ENCODE data around the gene RGR.

DNA sequence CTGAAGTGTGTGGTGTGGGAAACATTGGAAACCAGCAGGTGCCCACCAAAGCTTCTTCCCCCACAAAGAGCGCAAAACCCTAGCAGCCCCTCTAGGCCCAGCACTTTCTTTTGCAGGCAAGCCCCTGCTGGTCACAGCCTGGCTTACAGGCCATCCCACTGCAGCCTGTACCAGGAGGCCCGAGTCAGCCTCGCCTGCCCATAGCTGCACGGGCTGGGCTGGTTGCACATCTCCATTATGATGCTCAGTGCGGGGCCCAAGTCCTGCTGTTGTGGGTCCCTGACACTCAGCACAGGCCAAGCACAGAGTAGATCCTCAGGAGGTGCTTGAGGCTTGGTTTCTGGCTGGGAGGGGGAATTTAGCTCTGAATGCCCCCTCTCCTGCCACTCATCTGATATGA lies 42.5 kb upstream of the RGR start:
- TF ChIP-seq, protein P1, sequence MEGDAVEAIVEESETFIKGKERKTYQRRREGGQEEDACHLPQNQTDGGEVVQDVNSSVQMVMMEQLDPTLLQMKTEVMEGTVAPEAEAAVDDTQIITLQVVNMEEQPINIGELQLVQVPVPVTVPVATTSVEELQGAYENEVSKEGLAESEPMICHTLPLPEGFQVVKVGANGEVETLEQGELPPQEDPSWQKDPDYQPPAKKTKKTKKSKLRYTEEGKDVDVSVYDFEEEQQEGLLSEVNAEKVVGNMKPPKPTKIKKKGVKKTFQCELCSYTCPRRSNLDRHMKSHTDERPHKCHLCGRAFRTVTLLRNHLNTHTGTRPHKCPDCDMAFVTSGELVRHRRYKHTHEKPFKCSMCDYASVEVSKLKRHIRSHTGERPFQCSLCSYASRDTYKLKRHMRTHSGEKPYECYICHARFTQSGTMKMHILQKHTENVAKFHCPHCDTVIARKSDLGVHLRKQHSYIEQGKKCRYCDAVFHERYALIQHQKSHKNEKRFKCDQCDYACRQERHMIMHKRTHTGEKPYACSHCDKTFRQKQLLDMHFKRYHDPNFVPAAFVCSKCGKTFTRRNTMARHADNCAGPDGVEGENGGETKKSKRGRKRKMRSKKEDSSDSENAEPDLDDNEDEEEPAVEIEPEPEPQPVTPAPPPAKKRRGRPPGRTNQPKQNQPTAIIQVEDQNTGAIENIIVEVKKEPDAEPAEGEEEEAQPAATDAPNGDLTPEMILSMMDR (IDR thresholded peaks at IDR 0.05), result no peak
- TF ChIP-seq, protein P2, sequence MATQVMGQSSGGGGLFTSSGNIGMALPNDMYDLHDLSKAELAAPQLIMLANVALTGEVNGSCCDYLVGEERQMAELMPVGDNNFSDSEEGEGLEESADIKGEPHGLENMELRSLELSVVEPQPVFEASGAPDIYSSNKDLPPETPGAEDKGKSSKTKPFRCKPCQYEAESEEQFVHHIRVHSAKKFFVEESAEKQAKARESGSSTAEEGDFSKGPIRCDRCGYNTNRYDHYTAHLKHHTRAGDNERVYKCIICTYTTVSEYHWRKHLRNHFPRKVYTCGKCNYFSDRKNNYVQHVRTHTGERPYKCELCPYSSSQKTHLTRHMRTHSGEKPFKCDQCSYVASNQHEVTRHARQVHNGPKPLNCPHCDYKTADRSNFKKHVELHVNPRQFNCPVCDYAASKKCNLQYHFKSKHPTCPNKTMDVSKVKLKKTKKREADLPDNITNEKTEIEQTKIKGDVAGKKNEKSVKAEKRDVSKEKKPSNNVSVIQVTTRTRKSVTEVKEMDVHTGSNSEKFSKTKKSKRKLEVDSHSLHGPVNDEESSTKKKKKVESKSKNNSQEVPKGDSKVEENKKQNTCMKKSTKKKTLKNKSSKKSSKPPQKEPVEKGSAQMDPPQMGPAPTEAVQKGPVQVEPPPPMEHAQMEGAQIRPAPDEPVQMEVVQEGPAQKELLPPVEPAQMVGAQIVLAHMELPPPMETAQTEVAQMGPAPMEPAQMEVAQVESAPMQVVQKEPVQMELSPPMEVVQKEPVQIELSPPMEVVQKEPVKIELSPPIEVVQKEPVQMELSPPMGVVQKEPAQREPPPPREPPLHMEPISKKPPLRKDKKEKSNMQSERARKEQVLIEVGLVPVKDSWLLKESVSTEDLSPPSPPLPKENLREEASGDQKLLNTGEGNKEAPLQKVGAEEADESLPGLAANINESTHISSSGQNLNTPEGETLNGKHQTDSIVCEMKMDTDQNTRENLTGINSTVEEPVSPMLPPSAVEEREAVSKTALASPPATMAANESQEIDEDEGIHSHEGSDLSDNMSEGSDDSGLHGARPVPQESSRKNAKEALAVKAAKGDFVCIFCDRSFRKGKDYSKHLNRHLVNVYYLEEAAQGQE (IDR thresholded peaks at IDR 0.05; ENCODE audit: insufficient read depth in 1 of 2, low read depth in 2 of 2, low read length in 1 of 2), result no peak
